NCI-H1048 (cell line): ENCODE data around the gene UBA5.

ENCODE experiments used
- DNase-seq: peaks from one replicate; lab custom pipeline; 2025; lab: John Stamatoyannopoulos, UW

Gene UBA5

GRCh38 chr3:132721479-132722164 lies 61.5 kb downstream of the UBA5 start:
- DNase-seq: no peak

- peak; percentile 79 for DNase-seq
Measured at GRCh38 chr3:132722165-132723023, 62.3 kb downstream of the UBA5 start, which contains the start of gene NPHP3. TSS of gene NPHP3 (minus strand) at chr3:132722409. CDS start at chr3:132722355, 54 bp downstream.

DNA sequence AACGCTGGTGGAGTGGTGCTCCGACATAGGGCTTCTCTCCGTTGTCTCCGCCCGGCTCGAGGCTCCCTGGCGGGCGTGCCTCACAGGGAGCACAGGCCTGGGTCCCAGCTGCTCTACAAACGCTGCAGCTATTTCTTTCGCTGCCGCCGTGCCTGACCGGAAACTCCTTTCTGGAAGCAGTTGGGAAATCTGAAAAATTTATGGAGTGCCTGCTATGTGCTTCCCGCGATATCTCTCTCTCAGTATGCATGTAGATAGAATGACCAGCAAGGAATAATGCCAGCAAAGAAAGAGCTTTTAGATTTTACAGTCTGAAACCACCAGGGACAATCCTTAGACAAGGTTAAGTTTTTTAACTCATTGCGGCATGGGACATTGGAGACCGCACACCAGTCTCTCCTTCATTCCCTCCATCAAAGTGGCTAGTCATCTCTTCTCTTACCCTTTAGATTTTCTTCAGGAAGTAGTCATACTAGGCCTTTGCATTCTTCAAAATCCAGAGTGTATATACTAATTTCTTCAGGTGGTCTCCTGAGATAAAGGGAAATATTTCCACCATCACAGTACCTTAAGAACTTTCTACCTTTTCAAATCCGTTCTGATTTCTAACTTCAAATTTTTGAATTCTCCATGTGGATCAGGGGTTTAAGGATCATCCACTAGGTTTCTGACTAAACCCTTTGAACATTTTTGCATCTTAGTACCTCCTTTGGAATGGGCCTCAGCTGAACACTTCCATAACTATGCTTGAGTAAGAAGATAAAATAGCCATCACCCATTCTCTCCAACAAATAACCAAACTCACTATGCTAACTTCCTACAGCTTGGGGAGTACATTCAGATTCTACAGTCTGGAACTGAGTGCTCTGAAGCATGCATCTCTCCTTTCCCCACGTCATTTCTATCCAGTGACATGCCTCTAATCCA lies 63.2 kb downstream of the UBA5 start:
- no peak for DNase-seq

DNA sequence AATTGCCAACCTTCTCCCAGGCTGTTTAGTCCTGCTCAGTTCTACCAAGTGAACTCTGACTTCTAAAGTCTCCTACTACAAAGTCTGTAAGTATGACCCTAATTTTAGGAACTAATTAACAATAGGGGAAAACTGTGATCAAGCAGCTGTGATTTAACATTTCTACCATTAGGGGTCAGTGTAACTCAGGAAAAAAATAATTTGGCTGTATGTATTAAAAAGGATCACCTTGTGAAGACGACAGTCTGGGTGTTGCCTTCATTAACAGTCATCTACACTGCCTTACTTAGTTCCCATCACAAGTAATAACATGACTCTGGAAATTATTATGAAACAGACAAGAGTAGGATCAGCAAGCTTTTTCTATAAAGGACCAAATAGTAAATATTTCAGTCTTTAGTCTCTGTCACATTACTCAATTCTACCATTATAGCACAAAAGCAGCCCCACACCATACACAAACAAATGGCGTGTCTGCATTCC lies 66.3 kb downstream of the UBA5 start:
- DNase-seq: no peak
